SK-N-SH treated with all-trans-retinoic acid at 6 μM for 48 hours (cell line): Measurements from ENCODE around the gene RAB3IP.
"Not testable (repeated sequence)": the region's sequence is repeated elsewhere in the genome, so short reads cannot be mapped to it uniquely, and the experiment has no call there.

ENCODE experiments used
- ATAC-seq: fragments of 200-7000 bp; cut with Tn5 transposase; 3 replicates; pipeline ENCODE4 v1.9.1; 2020; ENCODE audit warnings: mild to moderate bottlenecking, moderate library complexity
- ARNTL ChIP-seq: fragments of 450-650 bp; formaldehyde crosslinking; IDR thresholded peaks from 2 replicates; pipeline ENCODE4 v1.5.0; 2020; ENCODE audit warnings: low read depth, mild to moderate bottlenecking, moderate library complexity, borderline replicate concordance
- BACH2 ChIP-seq: fragments of 250-450 bp; sonication (Bioruptor Pico); IDR thresholded peaks from 2 replicates; pipeline ENCODE4 v1.9.0; 2021; ENCODE audit warnings: mild to moderate bottlenecking, borderline replicate concordance
- CSDC2 ChIP-seq: fragments of 250-450 bp; sonication (Bioruptor Pico); IDR thresholded peaks from 2 replicates; pipeline ENCODE4 v1.5.0; 2020; ENCODE audit warnings: mild to moderate bottlenecking, moderate library complexity
- CSRNP3 ChIP-seq: fragments of 250-450 bp; sonication (Bioruptor Pico); IDR thresholded peaks from 2 replicates; pipeline ENCODE4 v1.5.1; 2021; ENCODE audit warnings: mild to moderate bottlenecking, moderate library complexity
- ESRRG ChIP-seq: fragments of 250-450 bp; sonication (Bioruptor Pico); IDR thresholded peaks from 2 replicates; pipeline ENCODE4 v1.6.1; 2021; ENCODE audit warnings: mild to moderate bottlenecking
- ISL1 ChIP-seq: fragments of 250-450 bp; sonication (Bioruptor Pico); IDR thresholded peaks from 2 replicates; pipeline ENCODE4 v2.1.2; 2022; ENCODE audit warnings: mild to moderate bottlenecking, moderate library complexity
- OSR1 ChIP-seq: fragments of 250-450 bp; sonication (Bioruptor Pico); IDR thresholded peaks from 2 replicates; pipeline ENCODE4 v1.8.0; 2022; ENCODE audit warnings: moderate library complexity, mild to moderate bottlenecking, inconsistent platforms
- POU6F1 ChIP-seq: fragments of 250-450 bp; sonication (Bioruptor Pico); IDR thresholded peaks from 2 replicates; pipeline ENCODE4 v1.8.0; 2021; ENCODE audit warnings: low read depth, mild to moderate bottlenecking, moderate library complexity, borderline replicate concordance
- PPARA ChIP-seq: fragments of 250-450 bp; sonication (Bioruptor Pico); IDR thresholded peaks from 2 replicates; pipeline ENCODE4 v1.5.0; 2020; ENCODE audit warnings: mild to moderate bottlenecking, borderline replicate concordance
- RARB ChIP-seq: fragments of 250-450 bp; sonication (Bioruptor Pico); IDR thresholded peaks from 2 replicates; pipeline ENCODE4 v1.8.0; 2021; ENCODE audit warnings: mild to moderate bottlenecking, moderate library complexity
- SNAI2 ChIP-seq: fragments of 250-450 bp; sonication (Bioruptor Pico); IDR thresholded peaks from 2 replicates; pipeline ENCODE4 v1.5.0; 2020; ENCODE audit warnings: mild to moderate bottlenecking, moderate library complexity
- TCF4 ChIP-seq: fragments of 250-450 bp; sonication (Bioruptor Pico); IDR thresholded peaks from 2 replicates; pipeline ENCODE4 v1.8.0; 2021; ENCODE audit warnings: mild to moderate bottlenecking, moderate library complexity, borderline replicate concordance
- TSHZ2 ChIP-seq: fragments of 250-450 bp; sonication (Bioruptor Pico); IDR thresholded peaks from 2 replicates; pipeline ENCODE4 v1.5.0; 2020; ENCODE audit warnings: mild to moderate bottlenecking, moderate library complexity
- ZC3H10 ChIP-seq: fragments of 250-450 bp; sonication (Bioruptor Pico); IDR thresholded peaks from 2 replicates; pipeline ENCODE4 v1.5.1; 2021; ENCODE audit warnings: mild to moderate bottlenecking, moderate library complexity
- ZFP3 ChIP-seq: fragments of 250-450 bp; sonication (Bioruptor Pico); IDR thresholded peaks from 2 replicates; pipeline ENCODE4 v1.5.0; 2020; ENCODE audit warnings: mild to moderate bottlenecking, moderate library complexity
- ZFP30 ChIP-seq: fragments of 450-650 bp; formaldehyde crosslinking; IDR thresholded peaks from 2 replicates; pipeline ENCODE4 v1.5.0; 2022; ENCODE audit warnings: mild to moderate bottlenecking, moderate library complexity
- ZNF565 ChIP-seq: fragments of 450-650 bp; formaldehyde crosslinking; conservative IDR thresholded peaks from 2 replicates; pipeline ENCODE4 v1.5.0; 2020; ENCODE audit warnings: low read depth, mild to moderate bottlenecking, moderate library complexity
- ZNF70 ChIP-seq: fragments of 450-650 bp; formaldehyde crosslinking; IDR thresholded peaks from 2 replicates; pipeline ENCODE4 v1.5.0; 2020; ENCODE audit warnings: mild to moderate bottlenecking, moderate library complexity
- ZNF8 ChIP-seq: fragments of 450-650 bp; formaldehyde crosslinking; IDR thresholded peaks from 2 replicates; pipeline ENCODE4 v1.5.0; 2020; ENCODE audit warnings: mild to moderate bottlenecking, moderate library complexity
- TF ChIP-seq, protein P1 (sequence below): fragments of 250-450 bp; sonication (Bioruptor Pico); IDR thresholded peaks from 2 replicates; pipeline ENCODE4 v1.8.0; 2020; ENCODE audit warnings: mild to moderate bottlenecking, moderate library complexity, borderline replicate concordance

RAB3IP gene

GRCh38 chr12:69758105-69758504, 19.4 kb downstream of the RAB3IP start:
- ATAC-seq = no peak
- TF ChIP-seq CSDC2 (CRISPR knock-in tag) (no peak), ZFP3 (no peak), ISL1 (CRISPR knock-in tag) (no peak), RARB (CRISPR knock-in tag) (no peak), BACH2 (CRISPR knock-in tag) (no peak), POU6F1 (CRISPR knock-in tag) (no peak), TSHZ2 (CRISPR knock-in tag) (no peak), ZC3H10 (no peak), ZNF565 (CRISPR knock-in tag) (no peak), OSR1 (no peak), ARNTL (CRISPR knock-in tag) (no peak), ESRRG (CRISPR knock-in tag) (no peak), ZNF70 (CRISPR knock-in tag) (no peak), ZNF8 (CRISPR knock-in tag) (no peak), SNAI2 (CRISPR knock-in tag) (no peak)
- TF ChIP-seq, protein P1, sequence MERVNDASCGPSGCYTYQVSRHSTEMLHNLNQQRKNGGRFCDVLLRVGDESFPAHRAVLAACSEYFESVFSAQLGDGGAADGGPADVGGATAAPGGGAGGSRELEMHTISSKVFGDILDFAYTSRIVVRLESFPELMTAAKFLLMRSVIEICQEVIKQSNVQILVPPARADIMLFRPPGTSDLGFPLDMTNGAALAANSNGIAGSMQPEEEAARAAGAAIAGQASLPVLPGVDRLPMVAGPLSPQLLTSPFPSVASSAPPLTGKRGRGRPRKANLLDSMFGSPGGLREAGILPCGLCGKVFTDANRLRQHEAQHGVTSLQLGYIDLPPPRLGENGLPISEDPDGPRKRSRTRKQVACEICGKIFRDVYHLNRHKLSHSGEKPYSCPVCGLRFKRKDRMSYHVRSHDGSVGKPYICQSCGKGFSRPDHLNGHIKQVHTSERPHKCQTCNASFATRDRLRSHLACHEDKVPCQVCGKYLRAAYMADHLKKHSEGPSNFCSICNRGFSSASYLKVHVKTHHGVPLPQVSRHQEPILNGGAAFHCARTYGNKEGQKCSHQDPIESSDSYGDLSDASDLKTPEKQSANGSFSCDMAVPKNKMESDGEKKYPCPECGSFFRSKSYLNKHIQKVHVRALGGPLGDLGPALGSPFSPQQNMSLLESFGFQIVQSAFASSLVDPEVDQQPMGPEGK = no peak

- ATAC-seq = not testable (repeated sequence)
Observed at GRCh38 chr12:69759581-69759980, 20.9 kb downstream of the RAB3IP start.

DNA sequence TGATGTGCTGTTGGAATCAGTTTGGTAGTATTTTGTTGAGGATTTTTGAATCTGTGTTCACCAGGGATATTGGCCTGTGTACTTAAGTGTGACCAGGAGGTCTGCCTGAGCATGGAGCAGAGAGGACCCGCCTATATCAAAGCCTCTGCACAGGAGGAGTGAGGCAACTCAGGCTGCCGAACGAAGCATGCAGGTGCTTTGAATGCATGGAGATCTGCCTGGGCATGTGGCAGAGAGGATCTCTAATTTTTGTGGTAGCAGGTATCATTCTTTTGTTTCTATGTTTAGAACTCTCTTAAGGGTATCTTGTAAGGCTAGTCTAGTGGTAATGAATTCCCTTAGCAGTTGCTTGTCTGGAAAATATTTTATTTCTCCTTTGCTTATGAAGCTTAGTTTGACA, 26.9 kb downstream of the RAB3IP start:
- no peak for ATAC-seq
- TF ChIP-seq TSHZ2 (CRISPR knock-in tag) (no peak), ZNF70 (CRISPR knock-in tag) (no peak), PPARA (CRISPR knock-in tag) (no peak), ZC3H10 (no peak), POU6F1 (CRISPR knock-in tag) (no peak), ZFP3 (no peak), SNAI2 (CRISPR knock-in tag) (no peak), TCF4 (CRISPR knock-in tag) (no peak), ZFP30 (no peak), CSRNP3 (CRISPR knock-in tag) (no peak)
- TF ChIP-seq, protein P1 = no peak
